Superior temporal gyrus (tissue), 1 donor: ENCODE results near the gene KCNJ4.
"Not testable (repeated sequence)": the region's sequence is repeated elsewhere in the genome, so short reads cannot be mapped to it uniquely, and the experiment has no call there.

ENCODE experiments used
- DNase-seq: peaks from one replicate; pipeline ENCODE4 v3.0.0-alpha.2; 2016; ENCODE audit errors: extremely low spot score

The KCNJ4 gene

GRCh38 chr22:38470179-38470578 lies 15.2 kb upstream of the KCNJ4 start:
- DNase-seq = not testable (repeated sequence)

GRCh38 chr22:38469306-38469781 lies 14.3 kb upstream of the KCNJ4 start:
- no peak for DNase-seq

- DNase-seq = no peak
These were observed 13.7 kb upstream of the KCNJ4 start for GRCh38 chr22:38468443-38469305.

- no peak for DNase-seq
These were observed 13.0 kb upstream of the KCNJ4 start, which contains the start of gene KDELR3 for GRCh38 chr22:38467904-38468442. Gene KDELR3, plus strand, starts transcription at chr22:38468096. Its CDS starts 138 bp downstream, at chr22:38468234.

- no peak for DNase-seq
These were observed 12.5 kb upstream of the KCNJ4 start for GRCh38 chr22:38467438-38467903.

- no peak for DNase-seq
These were observed 10.9 kb upstream of the KCNJ4 start for GRCh38 chr22:38465673-38466490.

GRCh38 chr22:38464992-38465672 lies 10.1 kb upstream of the KCNJ4 start:
- DNase-seq = no peak

GRCh38 chr22:38462960-38463784 lies 8.2 kb upstream of the KCNJ4 start:
- no peak for DNase-seq

- DNase-seq = peak; percentile 83
These were observed 6.5 kb upstream of the KCNJ4 start for GRCh38 chr22:38461414-38462081.

- DNase-seq = no peak
These were observed 6.0 kb upstream of the KCNJ4 start for GRCh38 chr22:38461057-38461413.

- no peak for DNase-seq
These were observed 5.4 kb upstream of the KCNJ4 start for GRCh38 chr22:38460426-38460840.

GRCh38 chr22:38456841-38457699 lies 2.1 kb upstream of the KCNJ4 start:
- no peak for DNase-seq

GRCh38 chr22:38456272-38456835 lies 1.4 kb upstream of the KCNJ4 start:
- no peak for DNase-seq

- no peak for DNase-seq
These were observed 702 bp upstream of the KCNJ4 start for GRCh38 chr22:38455530-38456271.

- no peak for DNase-seq
These were observed 485 bp downstream of the KCNJ4 start for GRCh38 chr22:38454353-38455075.

GRCh38 chr22:38453996-38454352 lies 1.0 kb downstream of the KCNJ4 start:
- no peak for DNase-seq

- no peak for DNase-seq
These were observed 1.8 kb downstream of the KCNJ4 start for GRCh38 chr22:38453066-38453672.
